CD4-positive, alpha-beta T cell treated with Interferon gamma for 1 hour (primary cell): ENCODE measurements around the gene MAMLD1.

ENCODE experiments used
- DNase-seq: peaks from one replicate; pipeline ENCODE4 v3.0.0-alpha.2; 2020

Gene MAMLD1

GRCh38 chrX:150408007-150408406 lies 44.9 kb downstream of the MAMLD1 start:
- DNase-seq, result no peak

- DNase-seq, result no peak
Observed at GRCh38 chrX:150408561-150408960, 45.4 kb downstream of the MAMLD1 start.

GRCh38 chrX:150409486-150409885 lies 46.4 kb downstream of the MAMLD1 start:
- no peak for DNase-seq

GRCh38 chrX:150409964-150410363 lies 46.8 kb downstream of the MAMLD1 start:
- DNase-seq, result no peak

- DNase-seq, result no peak
Observed at GRCh38 chrX:150410513-150410912, 47.4 kb downstream of the MAMLD1 start.

- DNase-seq, result no peak
Observed at GRCh38 chrX:150411656-150412055, 48.5 kb downstream of the MAMLD1 start.

GRCh38 chrX:150414228-150414627 lies 51.1 kb downstream of the MAMLD1 start:
- no peak for DNase-seq

GRCh38 chrX:150416469-150416868 lies 53.4 kb downstream of the MAMLD1 start:
- no peak for DNase-seq

- no peak for DNase-seq
Observed at GRCh38 chrX:150421816-150422215, 58.7 kb downstream of the MAMLD1 start.

GRCh38 chrX:150429594-150429993 lies 66.5 kb downstream of the MAMLD1 start:
- DNase-seq, result no peak

- DNase-seq, result no peak
Observed at GRCh38 chrX:150436195-150436594, 73.1 kb downstream of the MAMLD1 start.

GRCh38 chrX:150438165-150438564 lies 75.0 kb downstream of the MAMLD1 start:
- DNase-seq, result no peak

GRCh38 chrX:150446151-150446550 lies 83.0 kb downstream of the MAMLD1 start:
- no peak for DNase-seq

GRCh38 chrX:150446995-150447394 lies 83.9 kb downstream of the MAMLD1 start:
- DNase-seq, result no peak

- DNase-seq, result no peak
Observed at GRCh38 chrX:150449313-150449712, 86.2 kb downstream of the MAMLD1 start.

GRCh38 chrX:150450519-150451177 lies 87.5 kb downstream of the MAMLD1 start:
- DNase-seq, result no peak

GRCh38 chrX:150451953-150452352 lies 88.8 kb downstream of the MAMLD1 start:
- no peak for DNase-seq

GRCh38 chrX:150454083-150454482 lies 91.0 kb downstream of the MAMLD1 start:
- DNase-seq, result no peak

GRCh38 chrX:150454508-150455214 lies 91.5 kb downstream of the MAMLD1 start:
- DNase-seq, result no peak

GRCh38 chrX:150455215-150455608 lies 92.1 kb downstream of the MAMLD1 start:
- DNase-seq, result no peak

- DNase-seq, result no peak
Observed at GRCh38 chrX:150456466-150456865, 93.3 kb downstream of the MAMLD1 start.

GRCh38 chrX:150456941-150457340 lies 93.8 kb downstream of the MAMLD1 start:
- DNase-seq, result no peak

GRCh38 chrX:150459196-150459595 lies 96.1 kb downstream of the MAMLD1 start:
- DNase-seq, result no peak

- no peak for DNase-seq
Observed at GRCh38 chrX:150460063-150460462, 96.9 kb downstream of the MAMLD1 start.

- DNase-seq, result no peak
Observed at GRCh38 chrX:150460781-150461180, 97.7 kb downstream of the MAMLD1 start.
